CD14-positive monocyte (primary cell): ENCODE measurements around the gene AQP6. TPM values are rescaled to one million over a fixed set of nuclear protein-coding genes. Genes with fewer than 3 reads are reported as not detected.

Experiments used
- DNase-seq, 3 donors: peaks; one replicate each; pipeline ENCODE4 v3.0.0-alpha.2; 2011 to 2022
- H2AFZ ChIP-seq: 2 replicates; pipeline ENCODE4 v1.6.0; 2012; ENCODE audit warnings: mild to moderate bottlenecking, low read depth, low read length, inconsistent platforms; ENCODE audit not compliant: insufficient read depth, poor library complexity, severe bottlenecking
- H3K27ac ChIP-seq, 2 donors: 1 replicate in 1 of 2; 2 replicates in 1 of 2; pipeline ENCODE4 v1.5.1; 2012 to 2013; ENCODE audit warnings: low read length in 2 of 2, control low read depth in 1 of 2, inconsistent platforms in 1 of 2, low read depth in 1 of 2, mild to moderate bottlenecking in 1 of 2
- H3K27me3 ChIP-seq, 2 donors: one replicate each; pipeline versions ENCODE4 v1.6.0 to v1.6.1; 2011 to 2013; ENCODE audit warnings: low read length in 2 of 2; ENCODE audit not compliant: control insufficient read depth in 2 of 2, insufficient read depth in 2 of 2
- H3K36me3 ChIP-seq, 2 donors: replicated peaks in 1 of 2; 1 replicate in 1 of 2; 2 replicates in 1 of 2; pipeline versions ENCODE4 v1.5.1 to v1.6.1; 2012 to 2013; ENCODE audit warnings: low read length in 2 of 2, control low read depth in 1 of 2, inconsistent platforms in 1 of 2, mild to moderate bottlenecking in 1 of 2; ENCODE audit not compliant: insufficient read depth in 2 of 2, control insufficient read depth in 1 of 2
- H3K4me1 ChIP-seq, 2 donors: 1 replicate in 1 of 2; 2 replicates in 1 of 2; pipeline versions ENCODE4 v1.5.1 to v1.6.1; 2012 to 2013; ENCODE audit warnings: low read length in 2 of 2, control low read depth in 1 of 2, inconsistent platforms in 1 of 2, mild to moderate bottlenecking in 1 of 2, moderate library complexity in 1 of 2; ENCODE audit not compliant: insufficient read depth in 2 of 2, control insufficient read depth in 1 of 2
- H3K4me2 ChIP-seq: replicated peaks from 2 replicates; pipeline ENCODE3; 2012; ENCODE audit warnings: low read length, moderate library complexity, mild to moderate bottlenecking; ENCODE audit not compliant: poor library complexity, severe bottlenecking; ENCODE audit errors: extremely low read depth
- H3K4me3 ChIP-seq, 3 experiments: fragments of 200-600 bp in 1 of 3; sonication (generic) in 1 of 3; replicated peaks in 1 of 3; 1 replicate in 2 of 3; 2 replicates in 1 of 3; pipeline ENCODE4 v1.5.1; 2011 to 2013; ENCODE audit warnings: low read length in 3 of 3, mild to moderate bottlenecking in 3 of 3, control low read depth in 2 of 3, low read depth in 2 of 3, inconsistent platforms in 1 of 3, moderate library complexity in 1 of 3
- H3K79me2 ChIP-seq: 2 replicates; pipeline ENCODE4 v1.6.0; 2012; ENCODE audit warnings: mild to moderate bottlenecking, control low read depth, inconsistent platforms, low read length, moderate library complexity; ENCODE audit not compliant: insufficient read depth
- H3K9ac ChIP-seq: 2 replicates; pipeline ENCODE4 v1.6.0; 2017; ENCODE audit warnings: low read length, mild to moderate bottlenecking; ENCODE audit not compliant: insufficient read depth, poor library complexity, severe bottlenecking
- H3K9me3 ChIP-seq, 2 donors: replicated peaks in 1 of 2; 1 replicate in 1 of 2; 2 replicates in 1 of 2; pipeline versions ENCODE4 v1.5.1 to v1.6.1; 2012 to 2013; ENCODE audit warnings: low read length in 2 of 2, control low read depth in 1 of 2; ENCODE audit not compliant: control insufficient read depth in 1 of 2, insufficient read depth in 1 of 2
- H4K20me1 ChIP-seq: 2 replicates; pipeline ENCODE4 v1.6.0; 2012; ENCODE audit warnings: mild to moderate bottlenecking, low read length, control low read depth, moderate library complexity; ENCODE audit not compliant: insufficient read depth
- H3K27ac Mint-ChIP-seq, 7 donors: one replicate each; pipeline ENCODE4 v1.8.0; 2020; ENCODE audit warnings: mild to moderate bottlenecking in 7 of 7, mixed read lengths in 7 of 7, moderate library complexity in 6 of 7, inconsistent platforms in 2 of 7
- H3K27me3 Mint-ChIP-seq, 3 donors: one replicate each; pipeline ENCODE4 v1.8.0; 2021 to 2022; ENCODE audit warnings: low read depth in 3 of 3, mild to moderate bottlenecking in 3 of 3, mixed read lengths in 3 of 3, moderate library complexity in 3 of 3, inconsistent platforms in 1 of 3
- H3K36me3 Mint-ChIP-seq, 2 donors: one replicate each; pipeline ENCODE4 v1.8.0; 2020; ENCODE audit warnings: mixed read lengths in 2 of 2, inconsistent platforms in 1 of 2, mild to moderate bottlenecking in 1 of 2
- H3K4me1 Mint-ChIP-seq: one replicate; pipeline ENCODE4 v1.8.0; 2020; ENCODE audit warnings: mild to moderate bottlenecking, mixed read lengths
- H3K4me3 Mint-ChIP-seq, 2 donors: one replicate each; pipeline ENCODE4 v1.8.0; 2020; ENCODE audit warnings: mild to moderate bottlenecking in 2 of 2, mixed read lengths in 2 of 2, moderate library complexity in 1 of 2
- H3K9me3 Mint-ChIP-seq, 7 donors: one replicate each; pipeline ENCODE4 v1.8.0; 2020 to 2022; ENCODE audit warnings: mixed read lengths in 7 of 7, mild to moderate bottlenecking in 6 of 7, moderate library complexity in 6 of 7, inconsistent platforms in 2 of 7
- CTCF ChIP-seq: fragments of 200-600 bp; IDR thresholded peaks from one replicate; pipeline ENCODE4 v1.8.0; 2022; ENCODE audit warnings: antibody characterized with exemption, mild to moderate bottlenecking
- WGBS: methylation state at CpG from one replicate; pipeline ENCODE4 v1.1.5; 2013; ENCODE audit warnings: missing lambda C conversion rate; ENCODE audit not compliant: insufficient coverage; 5-methylcytosine and 5-hydroxymethylcytosine counted together
- intact Hi-C, 2 donors: fragments of 100-400 bp; cut with micrococcal nuclease; formaldehyde crosslinking; loops; one replicate each; pipeline versions ENCODE4 v1.15.0 to v1.15.1; 2023
- polyA plus RNA-seq, 3 donors: library from polyadenylated mRNA; depleted of rRNA in 1 of 3; unstranded in 2 of 3; stranded (reverse) in 1 of 3; fragments of 300-500 nt in 2 of 3; fragments of >200 nt in 1 of 3; fragmentation: Illumina TruSeq in 2 of 3; gene quantifications; 1 replicate in 2 of 3; 2 replicates in 1 of 3; pipeline ENCODE4 v1.2.3, GENCODE V29; 2012 to 2021

The AQP6 gene
- polyA plus RNA-seq, 3 donors, result 0.04 TPM; not detected in 2

GRCh38 chr12:49942921-49943624 is 29.7 kb upstream of the AQP6 start:
- Histone ChIP-seq H3K4me1 (peaks cover 12 to 17% of the 10 kb centered on the region in 2 donors), H3K9me3 (no peaks in the 10 kb centered on the region), H3K27me3 (peaks cover 0 to 39% of the 10 kb centered on the region in 2 donors), H4K20me1 (no peaks in the 10 kb centered on the region), H3K9ac (no peak overlapping the region), H3K4me3 (no peak overlapping the region), H3K36me3 (no peaks in the 10 kb centered on the region), H3K79me2 (no peaks in the 10 kb centered on the region), H2AFZ (no peak overlapping the region), H3K27ac (no peak overlapping the region), H3K4me2 (no peak overlapping the region)
- Mint-ChIP-seq H3K4me1 (peaks cover 33% of the 10 kb centered on the region), H3K36me3 (no peaks in the 10 kb centered on the region), H3K9me3 (peaks cover 0 to 2% (median 0%) of the 10 kb centered on the region in 7 donors), H3K27ac (no peak overlapping the region), H3K27me3 (peaks cover 35 to 59% (median 45%) of the 10 kb centered on the region in 3 donors), H3K4me3 (peak overlapping the region in 1 of 2 donors; percentile 37)
- intact Hi-C loops, result no loop called here
- DNase-seq, result no peak
- no peak for TF ChIP-seq CTCF
- 95% methylated on average over 6 of the region's 14 CpGs for WGBS

- Mint-ChIP-seq H3K27me3 (peaks cover 37 to 61% (median 47%) of the 10 kb centered on the region in 3 donors), H3K27ac (no peak overlapping the region), H3K4me3 (peak overlapping the region in 1 of 2 donors; percentile 57), H3K4me1 (peaks cover 38% of the 10 kb centered on the region), H3K9me3 (peaks cover 0 to 2% (median 0%) of the 10 kb centered on the region in 7 donors), H3K36me3 (no peaks in the 10 kb centered on the region)
- intact Hi-C loops, result no loop called here
- TF ChIP-seq CTCF, result no peak
- H3K36me3 ChIP-seq, result no peaks in the 10 kb centered on the region
- no peak overlapping the region for H3K4me3 ChIP-seq
- no peak overlapping the region for H3K4me2 ChIP-seq
- no peak for DNase-seq
- H3K9me3 ChIP-seq, result no peaks in the 10 kb centered on the region
- WGBS, result 80% methylated on average over 1 of the region's 1 CpG
- H3K27me3 ChIP-seq, result peaks cover 0 to 39% of the 10 kb centered on the region in 2 donors
- H4K20me1 ChIP-seq, result no peaks in the 10 kb centered on the region
- H3K9ac ChIP-seq, result no peak overlapping the region
- no peaks in the 10 kb centered on the region for H3K79me2 ChIP-seq
- no peak overlapping the region for H3K27ac ChIP-seq
- peaks cover 16 to 21% of the 10 kb centered on the region in 2 donors for H3K4me1 ChIP-seq
- H2AFZ ChIP-seq, result no peak overlapping the region
Observed at GRCh38 chr12:49943625-49943960, 29.2 kb upstream of the AQP6 start.
